Measurements from ENCODE around the gene CRB1.

CRB1 gene

GRCh38 chr1:197306381-197307062, 38.5 kb downstream of the CRB1 start:
- Mint-ChIP-seq H3K4me1 (no peaks in the 10 kb centered on the region), H3K36me3 (ENCODE audit: insufficient read depth) (no peaks in the 10 kb centered on the region), H3K27me3 (peaks cover 9% of the 10 kb centered on the region), H3K9me3 (no peaks in the 10 kb centered on the region), H3K27ac (ENCODE audit: low read depth) (no peak overlapping the region), H3K4me3 (no peak overlapping the region)
- ATAC-seq (replicated peaks; ENCODE audit: extremely low read depth, poor library complexity, severe bottlenecking) (no peak), DNase-seq (ENCODE audit: low spot score in 2 of 2) (no peak)

- Mint-ChIP-seq H3K9me3 (no peaks in the 10 kb centered on the region), H3K4me3 (no peak overlapping the region), H3K27me3 (peaks cover 9% of the 10 kb centered on the region), H3K4me1 (no peaks in the 10 kb centered on the region), H3K27ac (ENCODE audit: low read depth) (no peak overlapping the region), H3K36me3 (ENCODE audit: insufficient read depth) (no peaks in the 10 kb centered on the region)
- ATAC-seq (replicated peaks; ENCODE audit: extremely low read depth, poor library complexity, severe bottlenecking), result no peak
- no peak for DNase-seq (ENCODE audit: low spot score in 2 of 2)
These were observed 39.1 kb downstream of the CRB1 start for GRCh38 chr1:197307136-197307535.

GRCh38 chr1:197307551-197307950, 39.5 kb downstream of the CRB1 start:
- H3K4me3 Mint-ChIP-seq, result no peak overlapping the region
- no peaks in the 10 kb centered on the region for H3K4me1 Mint-ChIP-seq
- no peaks in the 10 kb centered on the region for H3K9me3 Mint-ChIP-seq
- no peak overlapping the region for H3K27ac Mint-ChIP-seq (ENCODE audit: low read depth)
- no peak for DNase-seq (ENCODE audit: low spot score in 2 of 2)
- H3K36me3 Mint-ChIP-seq (ENCODE audit: insufficient read depth), result no peaks in the 10 kb centered on the region
- H3K27me3 Mint-ChIP-seq, result peaks cover 9% of the 10 kb centered on the region
- no peak for ATAC-seq (replicated peaks; ENCODE audit: extremely low read depth, poor library complexity, severe bottlenecking)

GRCh38 chr1:197311081-197311480, 43.0 kb downstream of the CRB1 start:
- Mint-ChIP-seq H3K36me3 (ENCODE audit: insufficient read depth) (no peaks in the 10 kb centered on the region), H3K27ac (ENCODE audit: low read depth) (no peak overlapping the region), H3K27me3 (peaks cover 22% of the 10 kb centered on the region), H3K4me1 (no peaks in the 10 kb centered on the region), H3K9me3 (no peaks in the 10 kb centered on the region), H3K4me3 (no peak overlapping the region)
- DNase-seq (ENCODE audit: low spot score in 2 of 2) (no peak), ATAC-seq (replicated peaks; ENCODE audit: extremely low read depth, poor library complexity, severe bottlenecking) (no peak)

GRCh38 chr1:197312163-197312562, 44.1 kb downstream of the CRB1 start:
- ATAC-seq (replicated peaks; ENCODE audit: extremely low read depth, poor library complexity, severe bottlenecking) (no peak), DNase-seq (ENCODE audit: low spot score in 2 of 2) (no peak)
- H3K4me1 Mint-ChIP-seq, result no peaks in the 10 kb centered on the region
- H3K27ac Mint-ChIP-seq (ENCODE audit: low read depth), result no peak overlapping the region
- H3K9me3 Mint-ChIP-seq, result no peaks in the 10 kb centered on the region
- peaks cover 18% of the 10 kb centered on the region for H3K27me3 Mint-ChIP-seq
- H3K36me3 Mint-ChIP-seq (ENCODE audit: insufficient read depth), result no peaks in the 10 kb centered on the region
- no peak overlapping the region for H3K4me3 Mint-ChIP-seq

GRCh38 chr1:197313713-197314112, 45.7 kb downstream of the CRB1 start:
- H3K27ac Mint-ChIP-seq (ENCODE audit: low read depth), result no peak overlapping the region
- ATAC-seq (replicated peaks; ENCODE audit: extremely low read depth, poor library complexity, severe bottlenecking) (no peak), DNase-seq (ENCODE audit: low spot score in 2 of 2) (no peak)
- no peaks in the 10 kb centered on the region for H3K9me3 Mint-ChIP-seq
- no peak overlapping the region for H3K4me3 Mint-ChIP-seq
- H3K27me3 Mint-ChIP-seq, result peaks cover 18% of the 10 kb centered on the region
- no peaks in the 10 kb centered on the region for H3K36me3 Mint-ChIP-seq (ENCODE audit: insufficient read depth)
- no peaks in the 10 kb centered on the region for H3K4me1 Mint-ChIP-seq

- DNase-seq (ENCODE audit: low spot score in 2 of 2) (no peak), ATAC-seq (replicated peaks; ENCODE audit: extremely low read depth, poor library complexity, severe bottlenecking) (no peak)
- Mint-ChIP-seq H3K9me3 (no peaks in the 10 kb centered on the region), H3K4me3 (no peak overlapping the region), H3K4me1 (no peaks in the 10 kb centered on the region), H3K27ac (ENCODE audit: low read depth) (no peak overlapping the region), H3K36me3 (ENCODE audit: insufficient read depth) (no peaks in the 10 kb centered on the region), H3K27me3 (peaks cover 18% of the 10 kb centered on the region)
These were observed 46.6 kb downstream of the CRB1 start for GRCh38 chr1:197314682-197315081.

GRCh38 chr1:197319631-197320030, 51.6 kb downstream of the CRB1 start:
- Mint-ChIP-seq H3K4me1 (no peaks in the 10 kb centered on the region), H3K27me3 (peaks cover 6% of the 10 kb centered on the region), H3K9me3 (no peaks in the 10 kb centered on the region), H3K27ac (ENCODE audit: low read depth) (no peak overlapping the region), H3K4me3 (no peak overlapping the region), H3K36me3 (ENCODE audit: insufficient read depth) (no peaks in the 10 kb centered on the region)
- ATAC-seq (replicated peaks; ENCODE audit: extremely low read depth, poor library complexity, severe bottlenecking) (no peak), DNase-seq (ENCODE audit: low spot score in 2 of 2) (no peak)

- H3K27ac Mint-ChIP-seq (ENCODE audit: low read depth), result no peak overlapping the region
- no peaks in the 10 kb centered on the region for H3K4me1 Mint-ChIP-seq
- H3K27me3 Mint-ChIP-seq, result no peaks in the 10 kb centered on the region
- ATAC-seq (replicated peaks; ENCODE audit: extremely low read depth, poor library complexity, severe bottlenecking) (no peak), DNase-seq (ENCODE audit: low spot score in 2 of 2) (no peak)
- H3K9me3 Mint-ChIP-seq, result no peaks in the 10 kb centered on the region
- H3K36me3 Mint-ChIP-seq (ENCODE audit: insufficient read depth), result no peaks in the 10 kb centered on the region
- H3K4me3 Mint-ChIP-seq, result no peak overlapping the region
These were observed 53.0 kb downstream of the CRB1 start for GRCh38 chr1:197320991-197321531.

GRCh38 chr1:197321811-197322210, 53.8 kb downstream of the CRB1 start:
- Mint-ChIP-seq H3K27me3 (no peaks in the 10 kb centered on the region), H3K27ac (ENCODE audit: low read depth) (no peak overlapping the region), H3K9me3 (no peaks in the 10 kb centered on the region), H3K4me1 (no peaks in the 10 kb centered on the region), H3K4me3 (no peak overlapping the region), H3K36me3 (ENCODE audit: insufficient read depth) (no peaks in the 10 kb centered on the region)
- ATAC-seq (replicated peaks; ENCODE audit: extremely low read depth, poor library complexity, severe bottlenecking) (no peak), DNase-seq (ENCODE audit: low spot score in 2 of 2) (no peak)

- no peaks in the 10 kb centered on the region for H3K9me3 Mint-ChIP-seq
- DNase-seq (ENCODE audit: low spot score in 2 of 2) (no peak), ATAC-seq (replicated peaks; ENCODE audit: extremely low read depth, poor library complexity, severe bottlenecking) (no peak)
- no peaks in the 10 kb centered on the region for H3K4me1 Mint-ChIP-seq
- peaks cover 9% of the 10 kb centered on the region for H3K27me3 Mint-ChIP-seq
- H3K36me3 Mint-ChIP-seq (ENCODE audit: insufficient read depth), result no peaks in the 10 kb centered on the region
- H3K4me3 Mint-ChIP-seq, result no peak overlapping the region
- H3K27ac Mint-ChIP-seq (ENCODE audit: low read depth), result no peak overlapping the region
These were observed 59.8 kb downstream of the CRB1 start for GRCh38 chr1:197327776-197328364.

GRCh38 chr1:197330213-197330612, 62.2 kb downstream of the CRB1 start:
- peaks cover 9% of the 10 kb centered on the region for H3K27me3 Mint-ChIP-seq

GRCh38 chr1:197331565-197331964, 63.5 kb downstream of the CRB1 start:
- Mint-ChIP-seq H3K9me3 (no peaks in the 10 kb centered on the region), H3K27ac (ENCODE audit: low read depth) (no peak overlapping the region), H3K27me3 (peaks cover 9% of the 10 kb centered on the region), H3K4me1 (no peaks in the 10 kb centered on the region), H3K36me3 (ENCODE audit: insufficient read depth) (no peaks in the 10 kb centered on the region), H3K4me3 (no peak overlapping the region)
- DNase-seq (ENCODE audit: low spot score in 2 of 2) (no peak), ATAC-seq (replicated peaks; ENCODE audit: extremely low read depth, poor library complexity, severe bottlenecking) (no peak)

More at GRCh38 chr1:197330213-197330612, 62.2 kb downstream of the CRB1 start:
- ATAC-seq (replicated peaks; ENCODE audit: extremely low read depth, poor library complexity, severe bottlenecking) (no peak), DNase-seq (ENCODE audit: low spot score in 2 of 2) (no peak)
- no peak overlapping the region for H3K27ac Mint-ChIP-seq (ENCODE audit: low read depth)
- no peaks in the 10 kb centered on the region for H3K9me3 Mint-ChIP-seq
- no peak overlapping the region for H3K4me3 Mint-ChIP-seq
- H3K4me1 Mint-ChIP-seq, result no peaks in the 10 kb centered on the region
- no peaks in the 10 kb centered on the region for H3K36me3 Mint-ChIP-seq (ENCODE audit: insufficient read depth)

Measured in central memory CD8-positive, alpha-beta T cell (primary cell).